HG03469 (cell line): Measurements from ENCODE around the gene DIDO1.
"Not testable (repeated sequence)": the region's sequence is repeated elsewhere in the genome, so short reads cannot be mapped to it uniquely, and the experiment has no call there.

ENCODE experiments used
- ATAC-seq: cut with Tn5 transposase; IDR thresholded peaks from one replicate; pipeline ENCODE4 v1.9.1; 2021; ENCODE audit warnings: mild to moderate bottlenecking, moderate library complexity, moderate number of reproducible peaks; ENCODE audit not compliant: unreplicated experiment

Gene DIDO1

DNA sequence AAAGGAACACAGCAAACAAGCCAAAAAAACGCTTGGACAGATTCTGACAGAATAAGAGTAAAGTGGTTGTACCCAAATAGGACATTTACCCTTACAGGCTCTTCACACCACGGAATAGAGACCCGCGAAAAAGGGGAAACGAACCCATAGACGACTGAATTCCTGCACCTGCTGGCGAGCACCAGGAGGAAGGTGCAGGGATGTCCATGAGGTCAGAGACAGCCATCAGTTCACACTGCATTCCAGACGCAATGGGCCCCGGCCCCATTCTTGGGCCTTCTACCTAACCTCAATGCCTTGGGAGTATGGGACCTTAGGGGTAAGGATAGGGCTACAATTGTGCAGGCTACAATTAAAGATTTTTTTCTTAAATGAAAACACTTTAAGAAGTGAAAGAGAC is 5.2 kb upstream of the DIDO1 start:
- ATAC-seq: no peak

DNA sequence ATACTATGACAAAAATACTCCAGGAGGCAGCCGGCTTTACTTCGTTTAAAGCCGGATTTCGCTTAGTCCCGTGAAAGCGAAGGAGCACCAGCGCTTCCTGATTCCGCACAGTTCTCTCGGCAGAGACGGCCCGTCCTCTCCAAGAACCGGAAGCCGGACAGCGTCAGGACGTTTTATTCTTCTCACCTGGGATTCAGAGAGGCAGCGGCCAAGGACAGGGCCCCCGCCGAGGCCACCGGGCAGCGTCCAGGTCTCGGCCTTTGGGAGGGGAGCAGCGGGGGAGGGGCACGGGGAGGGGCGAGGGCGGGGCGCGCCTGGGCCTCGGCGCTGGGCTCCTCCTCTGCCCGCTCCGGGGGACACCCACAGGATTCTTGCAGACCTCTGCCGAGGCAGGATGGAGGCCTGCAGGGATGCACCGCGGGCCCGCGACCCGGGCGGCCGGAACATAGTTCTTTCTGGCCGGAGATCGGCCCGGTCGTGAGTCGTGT is 2.8 kb upstream of the DIDO1 start:
- ATAC-seq: no peak

DNA sequence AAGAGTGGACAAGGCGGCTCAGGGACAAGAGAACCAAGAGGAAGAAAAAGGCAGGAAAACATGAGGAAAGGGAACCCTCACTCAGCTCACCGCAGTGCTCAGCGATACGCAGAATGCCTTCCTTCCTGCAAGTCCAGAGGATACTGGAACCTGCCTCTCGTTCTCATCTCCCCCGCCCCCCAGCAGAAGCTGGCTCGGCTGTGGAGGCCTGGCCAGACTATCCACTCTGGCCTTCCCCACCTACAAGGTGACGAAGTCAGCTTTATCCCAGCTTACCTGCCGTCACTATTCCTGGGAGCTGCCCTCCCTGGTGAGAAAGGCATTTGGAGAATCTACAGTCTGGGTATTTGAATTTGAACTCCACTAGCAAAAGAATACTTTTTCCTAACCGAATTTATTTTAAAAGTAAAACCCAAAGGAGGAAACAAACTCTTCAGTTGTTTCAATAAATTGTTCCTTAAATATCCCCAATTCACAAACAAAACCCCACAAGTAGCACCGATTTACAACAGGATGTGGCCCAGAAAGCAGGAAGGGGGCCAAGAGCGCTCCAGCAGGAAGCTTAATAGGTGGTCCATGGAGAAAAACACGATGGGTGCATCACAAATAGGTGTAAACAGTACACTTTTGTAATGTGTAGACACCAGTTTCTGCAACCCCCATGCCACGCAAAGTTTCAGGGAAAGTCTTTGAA is 2.1 kb upstream of the DIDO1 start:
- no peak for ATAC-seq

DNA sequence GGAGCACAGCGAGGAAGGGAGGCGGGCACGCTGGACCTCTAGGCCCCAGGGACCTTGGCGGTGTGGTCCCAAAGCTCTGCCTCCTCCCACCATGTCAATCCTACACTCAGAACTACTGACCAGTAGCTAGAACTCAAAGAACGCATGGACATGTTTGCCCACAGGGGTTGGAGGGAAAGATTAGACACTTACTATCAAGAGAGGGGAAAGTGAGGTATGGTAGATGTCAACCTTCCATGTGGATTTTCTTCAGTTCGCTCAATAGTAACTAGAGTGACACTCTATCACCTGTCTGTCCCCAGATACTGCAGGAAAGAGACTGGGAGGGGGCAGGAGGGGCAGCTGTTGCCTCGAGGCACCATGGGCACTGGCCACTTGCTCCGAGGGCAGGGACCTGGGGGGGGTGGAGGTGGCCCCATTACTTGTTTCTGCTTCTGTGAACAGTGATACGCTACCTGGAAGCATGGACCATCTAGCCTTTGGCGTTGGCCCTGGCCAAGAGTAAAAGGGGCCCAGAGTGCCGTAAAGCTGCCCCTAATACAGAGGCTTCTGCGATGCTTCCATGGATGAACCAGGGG is 912 bp upstream of the DIDO1 start:
- no peak for ATAC-seq

DNA sequence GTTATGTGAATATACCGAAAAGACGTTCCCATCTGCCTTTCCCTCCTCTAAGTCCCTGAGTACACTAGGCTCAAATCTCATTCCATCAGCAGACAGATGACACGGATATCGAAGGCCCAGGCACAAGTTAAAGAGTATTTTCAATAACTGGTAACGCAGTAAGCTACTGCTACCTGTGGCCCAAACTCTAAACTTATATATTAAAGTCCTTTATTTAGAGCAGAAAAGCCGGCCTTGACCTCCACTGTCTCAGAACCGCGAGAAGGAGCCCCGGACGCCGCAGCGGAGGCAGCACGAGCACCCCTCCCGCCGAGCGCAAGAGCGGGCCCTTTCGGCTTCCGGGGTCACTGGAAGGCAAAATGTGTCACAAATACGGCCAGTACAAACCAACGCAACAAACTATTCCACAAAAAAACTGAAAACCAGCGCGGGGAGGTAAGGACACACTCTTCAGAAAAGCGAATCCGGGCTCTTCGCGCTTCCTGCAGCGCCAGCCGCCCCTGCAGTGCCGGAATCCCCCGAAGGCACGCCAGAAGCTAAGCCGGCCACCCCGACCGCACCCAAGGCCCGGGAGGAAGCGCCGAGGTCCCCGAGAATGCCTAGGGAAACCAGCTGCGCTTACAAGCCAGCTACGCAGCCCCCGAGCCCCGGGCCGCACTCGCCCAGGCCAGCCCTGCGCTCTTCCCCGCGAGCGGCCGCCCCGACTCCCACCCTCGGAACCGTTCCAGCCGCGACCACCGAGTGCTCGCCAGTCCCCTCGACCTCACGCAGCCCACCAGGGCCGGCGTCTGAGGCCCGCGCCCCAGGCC is 681 bp downstream of the DIDO1 start:
- peak; percentile 2 for ATAC-seq

DNA sequence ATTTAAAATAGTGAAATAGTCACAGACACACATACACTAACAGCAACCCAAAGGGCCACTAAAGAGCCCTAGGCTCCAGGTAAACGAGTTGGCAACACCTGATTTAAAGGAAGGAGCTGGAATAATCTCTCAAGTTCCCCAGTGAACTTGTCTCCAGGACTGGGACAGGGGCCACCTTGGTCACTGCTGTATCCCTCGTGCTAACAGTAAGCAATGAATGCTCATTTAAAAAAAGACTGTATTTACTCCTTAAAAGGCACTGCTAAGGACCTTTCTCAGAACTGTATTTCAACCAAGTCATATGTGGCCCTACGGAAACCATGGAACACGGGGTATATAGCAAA is 1.3 kb downstream of the DIDO1 start:
- no peak for ATAC-seq

DNA sequence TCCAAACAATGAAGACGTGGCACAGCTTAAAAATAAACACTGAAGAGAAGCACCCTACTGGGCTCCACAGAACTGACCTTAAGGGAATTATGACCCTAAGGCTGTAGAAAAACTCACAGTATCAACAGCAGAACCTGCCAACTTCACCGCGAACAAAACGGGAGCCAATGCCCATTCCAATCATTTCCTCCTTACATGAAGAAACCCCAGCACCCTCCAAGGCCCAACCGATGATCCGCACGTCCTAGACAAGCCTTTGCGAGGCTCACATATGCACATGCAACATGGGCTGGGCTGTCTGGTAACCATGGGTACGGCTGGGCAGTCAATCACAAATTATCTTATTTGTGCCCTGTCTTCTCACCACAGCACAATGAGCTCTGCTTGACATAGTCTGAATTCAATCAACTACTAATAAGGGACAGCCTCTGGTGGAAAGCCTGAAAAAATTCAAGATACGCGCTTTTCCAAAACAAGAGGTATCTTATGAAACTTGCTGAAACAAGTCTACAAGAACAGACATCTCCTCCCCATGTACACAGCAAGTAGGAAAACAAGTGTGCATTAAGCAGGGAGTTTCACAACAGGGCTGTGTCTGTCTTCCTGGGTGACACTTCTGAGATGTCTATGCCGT is 1.7 kb downstream of the DIDO1 start:
- ATAC-seq: no peak

DNA sequence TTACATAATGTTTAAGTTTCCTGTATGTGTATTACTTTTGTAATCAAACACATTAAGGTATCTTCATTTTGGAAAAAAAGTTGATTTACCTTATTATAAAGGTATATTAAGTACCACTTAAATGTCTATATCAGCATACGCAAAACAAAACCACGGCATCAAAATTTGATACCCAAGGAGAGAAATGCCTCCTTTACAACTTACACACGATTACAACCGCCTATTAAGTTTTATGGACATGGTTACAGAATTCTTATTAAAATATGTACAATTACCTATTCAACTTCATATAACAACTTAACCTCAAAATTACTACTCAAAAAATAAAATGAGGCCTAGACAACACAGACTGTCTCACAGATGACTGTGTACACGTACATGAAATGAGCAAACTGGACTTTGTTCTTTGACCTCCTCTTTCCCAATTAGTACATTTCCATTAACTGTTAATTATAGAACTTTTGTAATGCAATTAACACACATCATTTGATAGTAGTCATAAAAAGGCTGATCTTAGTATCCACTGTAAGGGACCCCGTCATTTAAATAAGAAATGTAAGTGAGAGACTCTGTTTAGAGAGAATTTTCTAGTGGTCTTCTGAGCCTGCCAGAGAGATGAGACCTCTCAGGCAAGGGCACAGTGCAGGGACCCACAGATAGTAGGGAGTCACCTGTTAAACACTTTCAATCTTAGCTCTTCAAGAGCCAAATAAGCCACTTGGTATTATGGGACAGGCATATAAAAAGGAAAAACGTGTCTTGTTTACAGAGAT is 2.5 kb downstream of the DIDO1 start:
- no peak for ATAC-seq

DNA sequence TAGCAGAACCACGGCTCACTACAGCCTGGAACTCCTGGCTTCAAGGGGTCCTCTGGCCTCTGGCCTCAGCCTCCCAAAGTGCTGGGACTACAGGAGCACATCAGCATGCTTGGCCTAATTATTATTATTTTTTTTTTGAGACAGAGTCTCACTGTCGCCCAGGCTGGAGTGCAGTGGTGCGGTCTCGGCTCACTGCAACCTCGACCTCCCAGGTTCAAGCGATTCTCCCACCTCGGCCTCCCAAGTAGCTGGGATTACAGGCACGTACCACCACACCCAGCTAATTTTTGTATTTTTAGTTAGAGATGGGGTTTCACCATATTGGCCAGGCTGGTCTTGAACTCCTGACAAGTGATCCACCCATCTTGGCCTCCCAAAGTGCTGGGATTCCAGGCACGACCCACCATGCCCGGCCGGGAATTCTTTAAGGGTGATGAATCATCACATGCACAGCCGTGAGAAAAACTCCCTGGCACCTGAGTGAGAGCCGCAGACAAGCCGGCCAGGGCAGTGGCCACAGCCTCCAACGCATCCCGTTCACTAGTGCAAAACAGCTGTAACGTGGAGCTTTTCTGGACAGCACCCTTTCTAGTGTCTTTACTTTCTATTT is 3.1 kb downstream of the DIDO1 start:
- ATAC-seq: not testable (repeated sequence)

DNA sequence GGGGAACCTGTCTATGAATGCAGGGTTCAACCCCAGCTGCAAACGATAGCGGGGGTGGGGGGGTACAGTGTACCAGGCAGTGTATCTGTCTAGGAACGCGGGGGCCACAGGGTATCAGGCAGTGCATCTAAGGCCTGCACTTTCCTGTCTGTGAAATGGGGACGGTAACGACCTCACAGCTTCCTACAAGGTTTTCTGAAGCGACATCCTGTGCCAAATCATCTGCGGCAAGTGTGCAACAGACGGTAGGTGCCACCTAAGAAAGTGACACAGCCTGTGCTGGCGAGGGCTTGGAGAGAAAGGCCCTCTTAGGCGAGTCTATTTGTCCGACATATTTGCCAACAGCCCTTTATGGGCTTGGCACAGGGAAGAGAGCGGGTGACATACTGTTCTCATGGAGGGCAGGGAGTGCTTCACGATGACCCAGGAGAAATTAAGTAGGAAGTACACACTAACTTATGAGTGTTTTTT is 3.8 kb downstream of the DIDO1 start:
- no peak for ATAC-seq

DNA sequence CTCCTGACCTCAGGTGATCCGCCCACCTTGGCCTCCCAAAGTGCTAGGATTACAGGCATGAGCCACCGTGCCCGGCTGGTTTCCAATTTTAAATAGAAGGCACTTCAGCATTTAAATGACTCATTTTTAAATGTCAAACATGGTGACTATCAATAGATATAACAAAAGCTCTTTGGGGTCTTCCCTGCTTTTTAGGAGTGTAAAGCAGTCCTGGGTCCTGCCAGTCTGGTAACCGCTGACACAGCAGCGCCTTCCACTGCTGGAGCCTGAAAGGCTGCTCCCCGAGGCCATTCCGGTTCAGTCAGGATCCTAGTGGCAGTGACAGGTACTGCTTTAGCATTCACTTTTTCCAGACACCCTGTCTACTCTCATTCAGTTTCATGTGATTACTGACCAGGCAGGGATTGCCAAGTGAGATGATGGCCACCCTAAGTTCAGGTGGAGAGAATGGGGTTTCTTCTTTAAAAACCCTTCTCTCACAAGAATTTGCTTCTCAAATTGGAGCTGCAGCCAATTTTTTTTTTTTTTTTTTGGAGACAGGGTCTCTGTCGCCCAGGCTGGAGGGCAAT is 5.1 kb downstream of the DIDO1 start:
- no peak for ATAC-seq

DNA sequence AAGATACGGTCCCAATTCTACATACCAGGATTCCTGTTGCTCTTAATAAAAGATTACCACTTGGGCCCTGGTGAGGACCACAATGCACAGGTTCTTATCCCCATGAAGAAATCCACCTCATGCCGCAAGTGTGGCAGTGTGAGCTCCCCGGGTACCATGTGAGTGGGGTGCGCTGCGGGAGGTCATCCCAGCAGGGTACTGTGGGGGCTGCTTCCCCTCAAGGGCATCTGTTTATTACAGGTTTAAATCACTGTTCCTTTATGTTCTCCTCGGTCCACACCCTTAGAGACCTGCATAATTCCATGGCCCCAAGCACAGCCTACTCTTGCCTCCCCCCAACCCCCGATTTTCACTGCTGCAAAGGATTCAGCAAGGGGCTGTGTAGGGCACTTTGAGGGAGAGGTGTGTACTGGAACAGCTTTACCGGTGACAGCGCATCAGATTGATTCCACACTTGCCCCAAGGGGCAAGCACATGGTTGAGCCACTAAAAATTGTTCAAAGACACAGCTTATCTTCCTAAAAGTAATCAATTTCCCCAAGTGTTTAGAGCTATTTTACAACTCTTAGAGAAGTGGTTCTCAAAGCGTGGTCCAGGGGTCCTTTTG is 6.2 kb downstream of the DIDO1 start:
- ATAC-seq: no peak

DNA sequence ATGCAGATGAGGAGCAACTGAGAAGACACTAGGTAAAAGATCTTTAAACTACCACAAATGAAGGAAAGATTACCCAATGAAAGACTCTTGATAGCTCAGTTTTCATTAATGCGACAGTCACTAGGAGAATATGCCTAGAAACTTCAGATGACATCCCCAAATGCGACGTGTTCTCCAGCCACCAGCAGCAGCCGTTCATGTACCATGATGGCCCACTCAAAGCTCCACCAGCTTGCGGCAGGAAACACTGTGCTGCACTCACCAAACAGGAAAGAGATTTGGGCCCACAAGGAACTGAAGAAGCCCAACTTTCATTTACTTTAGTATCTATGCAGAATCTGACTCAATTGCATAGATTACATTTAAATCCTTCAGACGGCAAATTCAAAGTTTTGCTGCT is 7.5 kb downstream of the DIDO1 start:
- ATAC-seq: no peak

DNA sequence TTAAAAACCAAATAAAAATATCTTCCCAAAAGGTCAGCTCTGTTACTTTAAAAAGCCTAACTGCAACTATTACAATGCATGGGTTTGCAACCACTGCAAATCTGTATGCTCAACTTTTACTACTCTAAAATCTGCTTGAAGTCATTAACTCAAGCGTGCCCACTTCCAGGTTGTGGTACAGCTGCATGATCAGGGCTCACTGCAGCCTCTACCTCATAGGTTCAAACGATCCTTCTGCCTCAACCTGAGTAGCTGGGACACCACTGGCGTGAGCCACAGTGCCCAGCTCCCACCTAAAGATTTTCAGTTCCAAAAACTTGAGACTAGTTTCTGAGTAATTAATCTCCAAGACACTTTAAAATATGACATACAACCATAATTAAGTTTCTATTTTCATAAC is 8.2 kb downstream of the DIDO1 start:
- no peak for ATAC-seq

DNA sequence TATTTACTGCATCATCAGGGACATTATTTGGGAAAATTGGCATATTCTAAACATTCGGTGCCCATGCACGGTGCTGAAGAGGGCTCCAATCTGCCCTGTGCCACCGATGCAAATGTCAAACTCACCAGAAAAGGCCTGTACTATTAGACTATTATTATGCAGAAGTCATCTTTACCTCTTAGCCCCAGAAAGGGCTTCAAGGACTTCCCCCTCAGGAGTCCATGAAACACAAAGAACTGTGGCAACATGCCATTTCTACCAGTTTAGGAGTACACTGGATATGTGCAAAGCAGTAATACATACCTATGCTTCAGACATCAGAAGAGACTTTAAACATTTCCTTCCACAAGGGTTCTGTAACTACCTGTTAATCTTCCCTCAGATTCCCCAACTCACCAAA is 8.6 kb downstream of the DIDO1 start:
- no peak for ATAC-seq

DNA sequence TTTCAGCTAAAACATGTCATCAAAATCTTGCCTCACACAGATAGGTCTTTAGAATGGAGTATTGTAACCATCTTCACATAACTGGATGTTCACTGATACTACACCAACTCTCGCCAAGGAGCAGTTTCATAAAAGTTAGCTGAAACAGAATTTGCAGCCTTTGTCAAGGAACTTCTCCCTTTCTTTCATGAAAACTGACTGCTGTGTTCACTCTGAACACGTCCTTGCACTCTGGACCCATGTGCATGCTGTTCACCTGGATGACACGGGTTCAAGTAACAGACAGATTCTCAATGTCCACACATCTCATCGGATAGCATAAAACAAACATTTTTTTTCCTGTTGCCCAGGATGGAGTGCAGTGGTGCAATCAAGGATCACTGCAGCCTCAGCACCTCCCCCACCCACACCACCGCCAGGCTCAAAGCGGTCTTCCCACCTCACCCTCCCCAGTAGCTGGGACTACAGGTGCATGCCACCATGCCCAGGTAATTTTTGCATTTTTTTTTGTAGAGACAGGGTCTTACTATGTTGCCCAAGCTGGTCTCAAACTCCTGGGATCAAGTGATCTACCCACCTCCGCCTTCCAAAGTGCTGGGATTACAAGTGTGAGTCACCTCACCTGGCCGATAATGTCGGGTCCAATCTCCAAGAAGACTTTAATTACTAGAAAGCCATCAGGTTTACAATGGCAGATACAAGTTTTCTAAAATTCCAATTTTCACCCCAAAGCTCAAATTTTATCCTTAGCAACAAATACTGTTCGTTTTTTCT is 9.4 kb downstream of the DIDO1 start:
- no peak for ATAC-seq

DNA sequence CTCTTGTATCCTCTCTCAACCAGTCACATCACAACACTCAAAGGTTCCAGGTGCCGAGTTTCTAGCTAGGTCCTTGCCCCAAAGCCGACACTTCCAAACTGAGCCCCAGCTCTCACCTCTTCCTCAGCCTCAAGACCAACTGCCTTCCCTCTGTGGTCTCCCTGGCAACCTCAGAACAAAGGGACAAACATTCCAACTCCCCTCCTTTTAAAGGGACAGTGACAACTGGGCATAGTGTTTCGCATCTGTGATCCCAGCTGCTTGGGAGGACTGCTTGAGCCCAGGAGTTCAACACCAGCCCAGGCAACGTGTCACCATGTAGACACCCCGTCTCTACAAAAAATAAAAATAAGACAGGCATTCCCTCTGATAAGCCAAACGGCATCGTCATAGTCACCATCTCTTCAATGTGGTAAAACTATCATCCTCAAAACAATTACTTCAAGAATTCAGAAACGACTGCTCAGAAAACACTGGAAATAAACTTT is 11.3 kb downstream of the DIDO1 start:
- no peak for ATAC-seq

DNA sequence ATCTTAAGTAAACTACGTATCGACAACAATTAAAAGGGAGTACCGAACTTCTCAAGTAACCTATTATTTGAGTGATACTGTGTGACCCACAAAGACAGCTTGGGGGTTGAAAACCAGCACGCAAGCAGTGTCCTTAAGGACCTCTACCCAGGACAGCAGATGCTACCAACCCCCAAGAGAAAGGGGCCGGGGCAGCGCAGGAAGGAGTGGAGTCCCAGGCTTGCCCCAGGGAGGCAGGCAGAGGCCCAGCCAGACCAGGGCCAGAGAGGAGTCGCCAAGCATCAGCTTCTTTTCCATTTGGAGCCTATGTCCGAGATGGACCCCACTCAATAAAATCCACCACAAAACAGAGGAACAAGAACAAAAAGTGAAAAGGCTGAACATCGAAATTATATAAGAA is 11.9 kb downstream of the DIDO1 start:
- ATAC-seq: no peak
